SJCRH30 (cell line): ENCODE measurements around the gene SPRED2. TPM values are rescaled to one million over a fixed set of nuclear protein-coding genes. Genes with fewer than 3 reads are reported as not detected.

Experiments used
- DNase-seq, 2 experiments: peaks; one replicate each; pipeline ENCODE4 v3.0.0-alpha.2; 2015 to 2020
- H3K27ac ChIP-seq: fragments of 250-450 bp; sonication (Bioruptor Pico); 2 replicates; pipeline ENCODE4 v1.5.1; 2020; ENCODE audit warnings: mild to moderate bottlenecking, moderate library complexity
- H3K27me3 ChIP-seq: fragments of 250-450 bp; sonication (Bioruptor Pico); 2 replicates; pipeline ENCODE4 v1.5.1; 2020; ENCODE audit warnings: mild to moderate bottlenecking, moderate library complexity
- H3K36me3 ChIP-seq: fragments of 250-450 bp; sonication (Bioruptor Pico); 2 replicates; pipeline ENCODE4 v1.5.1; 2020; ENCODE audit warnings: mild to moderate bottlenecking, moderate library complexity
- H3K4me1 ChIP-seq: fragments of 250-450 bp; sonication (Bioruptor Pico); 2 replicates; pipeline ENCODE4 v1.5.1; 2020; ENCODE audit warnings: mild to moderate bottlenecking, moderate library complexity
- H3K4me3 ChIP-seq: fragments of 250-450 bp; sonication (Bioruptor Pico); 2 replicates; pipeline ENCODE4 v1.5.1; 2020; ENCODE audit warnings: mild to moderate bottlenecking, moderate library complexity
- H3K9me3 ChIP-seq: fragments of 250-450 bp; sonication (Bioruptor Pico); replicated peaks from 2 replicates; pipeline ENCODE4 v1.5.1; 2020; ENCODE audit warnings: mild to moderate bottlenecking, moderate library complexity
- total RNA-seq: library from RNA; depleted of rRNA; stranded (reverse); fragments of >200 nt; shearing (Covaris generic); gene quantifications from 2 replicates; pipeline ENCODE4 v1.2.3, GENCODE V29; 2014

Gene SPRED2
- total RNA-seq, 1 experiment from 2014 or later: 20.8 TPM

- no peaks in the 10 kb centered on the region for H3K9me3 ChIP-seq
- peak; percentile 57 to 68 for DNase-seq
- peaks cover 4% of the 10 kb centered on the region; the same call in 1 of the 2 replicates for H3K4me1 ChIP-seq
- peak overlapping the region; percentile 96 for H3K4me3 ChIP-seq
- H3K27ac ChIP-seq: peak overlapping the region; percentile 67
- no peaks in the 10 kb centered on the region for H3K36me3 ChIP-seq
- H3K27me3 ChIP-seq: no peaks in the 10 kb centered on the region
Observed at GRCh38 chr2:65431421-65432226, 775 bp downstream of the SPRED2 start.

- H3K4me1 ChIP-seq: peaks cover 4% of the 10 kb centered on the region; the same call in 1 of the 2 replicates
- peak; percentile 77 to 86 for DNase-seq
- H3K36me3 ChIP-seq: no peaks in the 10 kb centered on the region
- H3K4me3 ChIP-seq: peak overlapping the region; percentile 96
- H3K27me3 ChIP-seq: no peaks in the 10 kb centered on the region
- H3K9me3 ChIP-seq: no peaks in the 10 kb centered on the region
- peak overlapping the region; percentile 67 for H3K27ac ChIP-seq
Observed at GRCh38 chr2:65430603-65431420, 1.6 kb downstream of the SPRED2 start.

- peak overlapping the region; percentile 67 for H3K27ac ChIP-seq
- no peaks in the 10 kb centered on the region for H3K36me3 ChIP-seq
- H3K4me3 ChIP-seq: peak overlapping the region; percentile 96
- peaks cover under 1% of the 10 kb centered on the region; the same call in 1 of the 2 replicates for H3K4me1 ChIP-seq
- H3K27me3 ChIP-seq: no peaks in the 10 kb centered on the region
- DNase-seq: no peak
- H3K9me3 ChIP-seq: no peaks in the 10 kb centered on the region
Observed at GRCh38 chr2:65429786-65430602, 2.4 kb downstream of the SPRED2 start.

- no peaks in the 10 kb centered on the region for H3K9me3 ChIP-seq
- H3K27ac ChIP-seq: no peak overlapping the region
- H3K36me3 ChIP-seq: no peaks in the 10 kb centered on the region
- H3K27me3 ChIP-seq: no peaks in the 10 kb centered on the region
- DNase-seq: no peak
- no peak overlapping the region for H3K4me3 ChIP-seq
- no peaks in the 10 kb centered on the region for H3K4me1 ChIP-seq
Observed at GRCh38 chr2:65427532-65427931, 4.9 kb downstream of the SPRED2 start.

GRCh38 chr2:65425276-65425675 is 7.1 kb downstream of the SPRED2 start:
- Histone ChIP-seq H3K36me3 (no peaks in the 10 kb centered on the region), H3K9me3 (no peaks in the 10 kb centered on the region), H3K4me3 (no peak overlapping the region), H3K4me1 (peaks cover 7% of the 10 kb centered on the region), H3K27me3 (no peaks in the 10 kb centered on the region), H3K27ac (no peak overlapping the region)
- no peak for DNase-seq

- no peaks in the 10 kb centered on the region for H3K9me3 ChIP-seq
- H3K4me1 ChIP-seq: peaks cover 7% of the 10 kb centered on the region
- H3K36me3 ChIP-seq: no peaks in the 10 kb centered on the region
- no peak for DNase-seq
- no peaks in the 10 kb centered on the region for H3K27me3 ChIP-seq
- no peak overlapping the region for H3K4me3 ChIP-seq
- H3K27ac ChIP-seq: no peak overlapping the region
Observed at GRCh38 chr2:65424391-65424790, 8.0 kb downstream of the SPRED2 start.

GRCh38 chr2:65421432-65421748 is 11.0 kb downstream of the SPRED2 start:
- Histone ChIP-seq H3K4me1 (peaks cover 9% of the 10 kb centered on the region), H3K4me3 (no peak overlapping the region), H3K27me3 (no peaks in the 10 kb centered on the region), H3K9me3 (no peaks in the 10 kb centered on the region), H3K36me3 (no peaks in the 10 kb centered on the region; the same call in 1 of the 2 replicates), H3K27ac (no peak overlapping the region)
- DNase-seq: no peak

GRCh38 chr2:65420712-65421431 is 11.5 kb downstream of the SPRED2 start:
- Histone ChIP-seq H3K4me1 (peaks cover 11% of the 10 kb centered on the region), H3K27ac (no peak overlapping the region), H3K4me3 (no peak overlapping the region), H3K27me3 (no peaks in the 10 kb centered on the region), H3K36me3 (no peaks in the 10 kb centered on the region; the same call in 1 of the 2 replicates), H3K9me3 (no peaks in the 10 kb centered on the region)
- DNase-seq: no peak

GRCh38 chr2:65417509-65418085 is 14.8 kb downstream of the SPRED2 start:
- Histone ChIP-seq H3K27me3 (no peaks in the 10 kb centered on the region), H3K4me3 (no peak overlapping the region), H3K9me3 (no peaks in the 10 kb centered on the region), H3K36me3 (no peaks in the 10 kb centered on the region; the same call in 1 of the 2 replicates), H3K27ac (no peak overlapping the region), H3K4me1 (peaks cover 11% of the 10 kb centered on the region)
- no peak for DNase-seq

- DNase-seq: no peak
- Histone ChIP-seq H3K9me3 (no peaks in the 10 kb centered on the region), H3K4me3 (no peak overlapping the region), H3K27ac (no peak overlapping the region), H3K27me3 (no peaks in the 10 kb centered on the region), H3K4me1 (peaks cover 11% of the 10 kb centered on the region), H3K36me3 (no peaks in the 10 kb centered on the region; the same call in 1 of the 2 replicates)
Observed at GRCh38 chr2:65416945-65417344, 15.5 kb downstream of the SPRED2 start.

- no peak for DNase-seq
- Histone ChIP-seq H3K36me3 (no peaks in the 10 kb centered on the region; the same call in 1 of the 2 replicates), H3K9me3 (no peaks in the 10 kb centered on the region)
Observed at GRCh38 chr2:65416321-65416720, 16.1 kb downstream of the SPRED2 start.

GRCh38 chr2:65415091-65415490 is 17.3 kb downstream of the SPRED2 start:
- DNase-seq: no peak
- no peaks in the 10 kb centered on the region for H3K27me3 ChIP-seq
- H3K9me3 ChIP-seq: no peaks in the 10 kb centered on the region
- no peaks in the 10 kb centered on the region; the same call in 1 of the 2 replicates for H3K36me3 ChIP-seq
- no peak overlapping the region for H3K27ac ChIP-seq
- H3K4me1 ChIP-seq: peaks cover 4% of the 10 kb centered on the region; the same call in 1 of the 2 replicates
- H3K4me3 ChIP-seq: no peak overlapping the region

More at GRCh38 chr2:65416321-65416720, 16.1 kb downstream of the SPRED2 start:
- Histone ChIP-seq H3K27ac (no peak overlapping the region), H3K27me3 (no peaks in the 10 kb centered on the region), H3K4me3 (no peak overlapping the region), H3K4me1 (peaks cover 7% of the 10 kb centered on the region)

- Histone ChIP-seq H3K9me3 (no peaks in the 10 kb centered on the region), H3K27me3 (no peaks in the 10 kb centered on the region), H3K27ac (no peak overlapping the region), H3K4me3 (no peak overlapping the region), H3K4me1 (peaks cover 4% of the 10 kb centered on the region; the same call in 1 of the 2 replicates), H3K36me3 (no peaks in the 10 kb centered on the region)
- no peak for DNase-seq
Observed at GRCh38 chr2:65413610-65414009, 18.8 kb downstream of the SPRED2 start.

GRCh38 chr2:65413106-65413505 is 19.3 kb downstream of the SPRED2 start:
- Histone ChIP-seq H3K27ac (no peak overlapping the region), H3K4me3 (no peak overlapping the region), H3K36me3 (no peaks in the 10 kb centered on the region), H3K9me3 (no peaks in the 10 kb centered on the region), H3K4me1 (peaks cover 4% of the 10 kb centered on the region; the same call in 1 of the 2 replicates), H3K27me3 (no peaks in the 10 kb centered on the region)
- DNase-seq: no peak
